SU-DHL-6 (cell line): ENCODE data around the gene FEZF2.

Source experiments
- EZH2phosphoT487 ChIP-seq: fragments of 200-600 bp; sonication (generic), shearing (Covaris generic); conservative IDR thresholded peaks from 2 replicates; pipeline ENCODE4 v1.6.1; 2018; ENCODE audit warnings: mild to moderate bottlenecking, antibody characterized with exemption, low read length, moderate library complexity, mixed read lengths
- TF ChIP-seq, protein P1 (sequence below): fragments of 200-600 bp; sonication (generic); IDR thresholded peaks from one replicate; pipeline ENCODE4 v1.5.1; 2017; ENCODE audit warnings: antibody characterized with exemption, mild to moderate bottlenecking, low read length, moderate library complexity; ENCODE audit not compliant: insufficient read depth, poor library complexity, severe bottlenecking

DNA sequence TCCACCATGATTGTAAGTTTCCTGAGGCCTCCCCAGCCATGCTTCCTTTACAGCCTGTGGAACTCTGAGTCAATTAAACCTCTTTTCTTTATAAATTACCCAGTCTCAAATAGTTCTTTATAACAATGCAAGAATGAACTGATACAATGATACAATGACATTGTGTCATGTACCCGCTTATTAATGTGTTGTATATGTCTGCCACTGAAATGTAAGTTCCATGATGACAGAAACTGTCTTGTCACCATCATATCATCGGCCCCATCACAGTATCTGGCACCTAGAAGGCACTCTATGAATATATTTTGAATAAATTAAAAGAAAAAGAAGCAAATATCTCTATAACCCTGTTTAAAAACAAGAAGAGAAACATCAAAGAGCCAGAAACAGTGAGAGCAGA lies 29.6 kb downstream of the FEZF2 start:
- TF ChIP-seq, protein P1, sequence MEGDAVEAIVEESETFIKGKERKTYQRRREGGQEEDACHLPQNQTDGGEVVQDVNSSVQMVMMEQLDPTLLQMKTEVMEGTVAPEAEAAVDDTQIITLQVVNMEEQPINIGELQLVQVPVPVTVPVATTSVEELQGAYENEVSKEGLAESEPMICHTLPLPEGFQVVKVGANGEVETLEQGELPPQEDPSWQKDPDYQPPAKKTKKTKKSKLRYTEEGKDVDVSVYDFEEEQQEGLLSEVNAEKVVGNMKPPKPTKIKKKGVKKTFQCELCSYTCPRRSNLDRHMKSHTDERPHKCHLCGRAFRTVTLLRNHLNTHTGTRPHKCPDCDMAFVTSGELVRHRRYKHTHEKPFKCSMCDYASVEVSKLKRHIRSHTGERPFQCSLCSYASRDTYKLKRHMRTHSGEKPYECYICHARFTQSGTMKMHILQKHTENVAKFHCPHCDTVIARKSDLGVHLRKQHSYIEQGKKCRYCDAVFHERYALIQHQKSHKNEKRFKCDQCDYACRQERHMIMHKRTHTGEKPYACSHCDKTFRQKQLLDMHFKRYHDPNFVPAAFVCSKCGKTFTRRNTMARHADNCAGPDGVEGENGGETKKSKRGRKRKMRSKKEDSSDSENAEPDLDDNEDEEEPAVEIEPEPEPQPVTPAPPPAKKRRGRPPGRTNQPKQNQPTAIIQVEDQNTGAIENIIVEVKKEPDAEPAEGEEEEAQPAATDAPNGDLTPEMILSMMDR = no peak
- no peak for TF ChIP-seq EZH2phosphoT487
